Activated naive CD4-positive, alpha-beta T cell treated with anti-CD3 and anti-CD28 coated beads, Interleukin-2, amount 50 U/mL, for 24 hours (primary cell): ENCODE results near the gene CHST6.
"Not testable (repeated sequence)": the region's sequence is repeated elsewhere in the genome, so short reads cannot be mapped to it uniquely, and the experiment has no call there.

ENCODE experiments used
- H3K27ac Mint-ChIP-seq: one replicate; pipeline ENCODE4 v1.8.0; 2021; ENCODE audit warnings: mild to moderate bottlenecking, mixed read lengths
- H3K27me3 Mint-ChIP-seq: one replicate; pipeline ENCODE4 v1.8.0; 2021; ENCODE audit warnings: mixed read lengths
- H3K36me3 Mint-ChIP-seq: one replicate; pipeline ENCODE4 v1.8.0; 2021; ENCODE audit warnings: mixed read lengths
- H3K4me1 Mint-ChIP-seq: one replicate; pipeline ENCODE4 v1.8.0; 2021; ENCODE audit warnings: mixed read lengths
- H3K4me3 Mint-ChIP-seq: one replicate; pipeline ENCODE4 v1.8.0; 2021; ENCODE audit warnings: mild to moderate bottlenecking, mixed read lengths
- H3K9me3 Mint-ChIP-seq: one replicate; pipeline ENCODE4 v1.8.0; 2021; ENCODE audit warnings: mixed read lengths

CHST6 gene

DNA sequence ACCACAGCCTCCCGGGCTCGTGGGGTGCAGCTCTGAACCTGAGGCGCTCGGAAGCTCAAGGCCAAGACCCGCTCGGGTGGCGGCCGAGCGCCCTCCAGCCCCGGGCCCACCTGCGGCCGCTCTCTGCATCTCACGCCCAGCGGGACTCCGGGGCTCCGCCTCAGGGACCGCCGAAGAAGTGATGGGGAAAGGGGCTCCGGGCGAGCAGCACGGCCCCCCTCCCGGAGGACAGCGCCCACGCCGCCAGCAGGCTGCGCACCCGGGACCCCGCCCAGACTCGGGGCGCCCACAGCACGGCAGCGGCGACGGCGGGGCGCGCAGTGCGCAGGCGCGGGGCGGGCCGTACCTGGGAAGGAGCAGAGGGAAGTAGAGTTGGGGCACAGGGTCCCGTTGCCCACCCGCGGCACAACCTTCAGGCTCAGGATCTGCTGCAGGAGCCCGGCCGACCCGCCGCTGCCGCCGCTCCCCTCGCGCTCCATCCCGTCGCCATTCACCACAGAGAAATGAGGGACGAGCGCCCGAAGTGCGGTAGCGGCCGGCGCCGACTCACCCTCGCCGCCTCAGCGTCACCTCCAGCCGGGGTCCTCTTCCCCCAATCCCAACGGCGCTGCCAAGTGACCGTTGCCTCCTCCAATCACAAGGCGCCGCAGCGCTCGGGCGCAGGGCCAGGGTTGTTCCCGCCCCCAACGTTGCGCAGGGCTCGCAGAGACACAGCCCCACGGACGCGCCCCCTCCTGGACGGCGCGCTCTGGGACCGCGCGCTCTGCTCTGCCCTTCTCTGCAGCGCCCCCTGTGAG, 30.9 kb downstream of the CHST6 start, which contains the start of gene TMEM170A:
TMEM170A (minus strand) TSS at position 568 of the 797 bp plus-strand sequence; CDS start at position 479, 89 bp downstream.
- H3K27me3 Mint-ChIP-seq = no peaks in the 10 kb centered on the region
- H3K4me3 Mint-ChIP-seq = peak within 1 kb of the TSS; percentile 96
- peaks cover 46% of the 10 kb centered on the region for H3K4me1 Mint-ChIP-seq
- peaks cover 3% of the 10 kb centered on the region for H3K36me3 Mint-ChIP-seq
- H3K27ac Mint-ChIP-seq = peak within 1 kb of the TSS; percentile 96
- no peaks in the 10 kb centered on the region for H3K9me3 Mint-ChIP-seq

DNA sequence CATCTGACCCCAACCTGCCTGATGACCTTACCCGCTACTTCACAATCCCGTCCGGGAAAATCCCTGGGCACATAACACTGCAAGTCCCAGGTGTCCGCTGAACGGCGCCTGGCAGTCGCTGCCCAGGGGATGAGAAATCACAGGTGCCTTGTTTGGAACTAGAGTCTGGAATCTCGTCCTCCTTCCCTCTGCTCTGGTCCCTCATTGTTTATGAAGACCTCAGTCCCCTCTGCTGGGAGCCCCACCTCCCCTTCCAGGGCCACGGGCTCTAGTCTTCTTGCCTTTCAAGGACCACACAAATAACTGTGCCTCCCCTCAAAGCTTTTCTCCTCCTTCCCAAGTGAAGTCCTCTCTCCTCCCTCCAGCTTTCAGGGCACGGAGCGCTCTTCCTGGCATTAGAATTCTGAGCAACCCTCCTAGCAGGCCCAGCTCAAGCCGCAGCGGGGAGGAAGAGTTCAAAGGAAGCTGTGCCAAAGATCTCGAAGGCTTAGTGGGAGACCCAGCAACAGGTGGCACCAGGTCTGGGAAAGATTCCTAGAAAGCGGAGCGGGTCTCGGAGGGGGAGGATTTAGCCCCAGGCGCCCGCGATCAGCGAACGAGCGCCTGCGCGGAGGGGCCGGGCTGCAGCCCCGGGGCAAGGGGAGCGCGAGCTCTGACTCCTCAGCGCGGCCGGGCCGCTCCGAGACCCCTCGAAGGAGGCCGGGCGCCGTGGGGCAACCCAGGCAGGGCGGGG, 31.7 kb downstream of the CHST6 start:
- not testable (repeated sequence) for H3K27me3 Mint-ChIP-seq
- Mint-ChIP-seq H3K4me3 (peak overlapping the region; percentile 96), H3K27ac (peak overlapping the region; percentile 89)

DNA sequence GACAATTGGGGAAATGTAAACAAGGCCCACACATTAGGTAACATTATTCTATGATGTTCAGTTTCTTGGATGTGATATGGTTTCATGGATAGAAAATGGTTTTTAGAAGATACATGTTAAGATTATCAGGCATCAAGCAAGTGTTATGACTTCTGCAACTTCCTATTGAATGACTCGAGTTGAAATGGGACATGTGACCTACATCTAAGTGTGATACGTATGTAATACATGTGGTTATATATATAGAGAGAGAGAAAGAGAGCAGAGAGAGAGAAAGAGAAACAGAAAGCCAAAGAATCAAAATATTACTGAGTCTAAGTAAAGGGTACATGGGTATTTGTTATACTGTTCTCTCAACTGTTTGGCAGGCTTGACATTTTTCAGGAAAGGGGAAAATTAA, 32.4 kb downstream of the CHST6 start:
- Mint-ChIP-seq H3K36me3 (peaks cover 3% of the 10 kb centered on the region), H3K4me1 (peaks cover 59% of the 10 kb centered on the region)

More for the DNA sequence above, 31.7 kb downstream of the CHST6 start:
- not testable (repeated sequence) for H3K9me3 Mint-ChIP-seq, H3K36me3 Mint-ChIP-seq
- H3K4me1 Mint-ChIP-seq = peaks cover 52% of the 10 kb centered on the region

DNA sequence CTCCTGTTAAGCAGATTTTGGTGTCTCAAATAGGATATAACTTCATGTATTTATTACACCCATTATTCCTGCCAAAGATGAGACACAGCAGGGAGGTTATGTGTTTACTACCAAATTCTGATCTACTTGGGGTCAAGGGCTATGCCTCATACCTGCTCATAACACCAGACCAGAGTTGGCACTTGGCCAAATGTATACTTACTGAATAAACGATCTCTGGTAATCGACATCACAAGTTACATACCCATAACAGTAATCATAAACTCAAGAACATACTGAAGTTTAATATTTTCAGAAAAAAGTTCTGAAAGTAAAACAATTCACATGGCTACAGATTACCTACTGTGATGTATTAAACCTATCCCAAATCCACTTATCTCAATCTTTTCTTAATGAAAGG, 33.7 kb downstream of the CHST6 start:
- H3K36me3 Mint-ChIP-seq = peaks cover 3% of the 10 kb centered on the region
- H3K4me3 Mint-ChIP-seq = peak overlapping the region; percentile 45
- H3K4me1 Mint-ChIP-seq = peaks cover 70% of the 10 kb centered on the region
- H3K9me3 Mint-ChIP-seq = no peaks in the 10 kb centered on the region
- H3K27me3 Mint-ChIP-seq = no peaks in the 10 kb centered on the region
- H3K27ac Mint-ChIP-seq = no peak overlapping the region

More for the DNA sequence above, 32.4 kb downstream of the CHST6 start:
- Mint-ChIP-seq H3K4me3 (peak overlapping the region; percentile 96), H3K27me3 (no peaks in the 10 kb centered on the region), H3K27ac (peak overlapping the region; percentile 80), H3K9me3 (no peaks in the 10 kb centered on the region)

DNA sequence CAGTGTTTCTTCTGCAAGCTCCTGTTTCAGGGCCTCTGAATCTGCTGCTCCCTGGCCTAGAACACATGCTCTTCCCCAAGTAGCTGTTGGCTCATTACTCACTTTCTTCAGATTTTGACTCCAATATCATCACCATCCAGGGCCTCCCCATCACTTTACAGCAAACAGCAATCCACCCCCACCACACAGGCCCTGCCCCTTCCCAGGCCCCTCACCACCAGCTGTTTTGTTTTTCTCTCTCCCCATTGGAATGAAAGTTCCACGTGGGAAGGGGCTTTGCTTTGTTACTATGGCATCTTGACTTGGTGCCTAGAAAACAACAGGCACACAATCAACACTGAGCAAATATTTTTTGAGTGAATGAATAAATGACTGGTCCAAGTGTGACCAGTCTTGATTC, 34.8 kb downstream of the CHST6 start:
- Mint-ChIP-seq H3K36me3 (peaks cover 3% of the 10 kb centered on the region), H3K4me3 (peak overlapping the region; percentile 28), H3K27ac (peak overlapping the region; percentile 52), H3K9me3 (no peaks in the 10 kb centered on the region), H3K27me3 (no peaks in the 10 kb centered on the region), H3K4me1 (peaks cover 80% of the 10 kb centered on the region)

DNA sequence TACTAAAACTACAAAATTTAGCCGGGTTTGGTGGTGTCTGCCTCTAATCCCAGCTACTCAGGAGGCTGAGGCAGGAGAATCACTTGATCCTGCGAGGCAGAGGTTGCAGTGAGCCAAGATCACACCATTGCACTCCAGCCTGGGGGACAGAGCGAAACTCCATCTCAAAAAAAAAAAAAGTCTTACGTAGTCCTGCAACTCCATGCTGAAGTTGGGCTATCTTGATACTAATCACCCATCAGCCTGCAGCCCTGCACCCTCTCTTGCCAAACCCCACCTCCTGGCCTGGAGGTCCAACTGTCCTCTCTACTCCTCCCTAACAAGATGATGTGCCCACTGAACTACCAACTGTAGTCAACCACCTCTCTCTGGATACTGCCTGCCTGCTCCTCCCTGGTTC, 35.5 kb downstream of the CHST6 start:
- H3K4me1 Mint-ChIP-seq = peaks cover 80% of the 10 kb centered on the region
- peaks cover 3% of the 10 kb centered on the region for H3K36me3 Mint-ChIP-seq
- no peaks in the 10 kb centered on the region for H3K9me3 Mint-ChIP-seq
- H3K27me3 Mint-ChIP-seq = no peaks in the 10 kb centered on the region
- peak overlapping the region; percentile 83 for H3K27ac Mint-ChIP-seq
- H3K4me3 Mint-ChIP-seq = peak overlapping the region; percentile 3

DNA sequence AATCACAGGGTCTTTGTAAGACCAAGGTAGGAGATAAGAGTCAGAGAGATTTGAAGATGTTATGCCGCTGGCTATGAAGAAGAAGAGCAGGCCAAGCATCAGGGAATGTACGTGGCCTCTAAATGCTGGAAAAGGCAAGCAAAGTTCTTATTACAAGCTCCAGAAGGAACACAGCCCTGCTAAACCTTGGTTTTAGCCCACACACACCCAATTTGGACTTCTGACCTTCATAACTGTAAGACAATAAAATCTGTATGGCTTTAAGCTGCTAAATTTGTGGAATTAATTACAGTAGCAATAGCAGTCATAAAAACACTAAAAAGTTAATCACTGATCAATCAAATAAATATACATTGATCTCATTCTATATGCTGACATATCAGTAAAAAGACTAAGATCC, 36.8 kb downstream of the CHST6 start:
- H3K9me3 Mint-ChIP-seq = no peaks in the 10 kb centered on the region
- no peaks in the 10 kb centered on the region for H3K27me3 Mint-ChIP-seq
- H3K4me1 Mint-ChIP-seq = peaks cover 88% of the 10 kb centered on the region
- peaks cover 3% of the 10 kb centered on the region for H3K36me3 Mint-ChIP-seq
- no peak overlapping the region for H3K4me3 Mint-ChIP-seq
- no peak overlapping the region for H3K27ac Mint-ChIP-seq

DNA sequence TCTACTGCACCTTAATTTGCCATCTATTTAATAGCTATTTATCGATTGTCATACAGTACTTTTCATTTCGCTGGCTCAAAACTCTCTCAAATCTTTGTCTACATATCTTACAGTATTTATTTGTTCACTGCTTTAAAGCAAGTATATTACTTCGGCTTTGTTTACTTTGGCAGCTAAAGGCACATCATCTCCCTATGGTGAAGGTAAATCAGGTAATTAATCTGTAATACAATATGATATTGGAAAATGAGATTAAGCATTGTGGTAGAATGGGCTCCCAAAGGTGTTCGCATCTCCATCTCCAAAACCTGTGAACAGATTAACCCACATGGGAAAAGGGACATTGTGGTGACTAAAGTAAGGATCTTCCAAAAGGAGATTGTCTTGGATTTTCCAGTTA, 37.2 kb downstream of the CHST6 start:
- no peaks in the 10 kb centered on the region for H3K9me3 Mint-ChIP-seq
- H3K4me1 Mint-ChIP-seq = peaks cover 90% of the 10 kb centered on the region
- H3K36me3 Mint-ChIP-seq = peaks cover 5% of the 10 kb centered on the region
- H3K4me3 Mint-ChIP-seq = no peak overlapping the region
- no peaks in the 10 kb centered on the region for H3K27me3 Mint-ChIP-seq
- H3K27ac Mint-ChIP-seq = peak overlapping the region; percentile 8

DNA sequence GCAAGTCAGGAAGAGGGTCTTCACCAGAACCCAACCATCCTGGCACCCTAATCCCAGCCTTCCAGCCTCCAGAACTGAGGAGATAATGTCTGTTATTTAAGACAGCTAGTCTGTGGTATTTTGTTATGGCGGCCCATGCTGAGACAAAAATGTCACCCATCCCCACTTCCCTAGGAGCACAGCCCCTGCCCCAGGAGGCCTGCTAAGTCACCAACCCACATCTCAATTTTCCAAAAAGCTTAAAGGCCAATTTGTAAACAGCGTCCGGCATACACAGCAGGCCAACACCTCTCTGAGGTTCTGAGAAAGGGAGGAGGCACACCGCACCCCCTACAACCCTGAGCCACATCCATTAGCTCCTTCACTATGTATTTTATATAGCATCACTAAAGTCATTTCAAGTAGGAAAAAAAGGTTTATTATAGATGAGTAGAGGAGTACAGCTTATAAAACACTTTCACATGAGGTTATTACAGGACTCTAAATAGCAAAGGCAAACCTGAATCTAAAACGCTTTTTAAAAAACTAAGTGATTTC, 37.7 kb downstream of the CHST6 start:
- no peak overlapping the region for H3K27ac Mint-ChIP-seq
- peaks cover 5% of the 10 kb centered on the region for H3K36me3 Mint-ChIP-seq
- H3K27me3 Mint-ChIP-seq = no peaks in the 10 kb centered on the region
- H3K4me3 Mint-ChIP-seq = no peak overlapping the region
- H3K4me1 Mint-ChIP-seq = peaks cover 90% of the 10 kb centered on the region
- H3K9me3 Mint-ChIP-seq = no peaks in the 10 kb centered on the region

DNA sequence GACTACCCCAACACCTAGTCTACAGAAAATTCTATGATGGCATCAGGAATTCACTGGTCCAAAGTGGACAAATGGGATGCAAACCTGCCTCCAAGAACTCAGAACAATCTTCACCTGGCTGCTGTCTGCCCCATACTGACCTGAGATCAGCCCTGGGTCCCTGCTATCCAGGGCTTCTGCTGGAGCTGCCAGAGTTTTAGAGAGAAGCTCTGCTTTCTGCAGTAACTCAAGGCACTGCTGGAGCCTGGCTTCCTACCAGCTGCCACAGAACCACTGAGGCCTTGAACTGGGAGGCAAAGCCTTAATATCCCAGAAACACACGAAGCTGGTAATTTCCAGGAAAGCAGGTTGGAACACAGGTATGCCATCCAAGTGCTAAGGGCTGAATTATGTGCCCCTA, 38.3 kb downstream of the CHST6 start:
- no peak overlapping the region for H3K4me3 Mint-ChIP-seq
- no peak overlapping the region for H3K27ac Mint-ChIP-seq
- no peaks in the 10 kb centered on the region for H3K9me3 Mint-ChIP-seq
- H3K4me1 Mint-ChIP-seq = peaks cover 84% of the 10 kb centered on the region
- no peaks in the 10 kb centered on the region for H3K27me3 Mint-ChIP-seq
- peaks cover 5% of the 10 kb centered on the region for H3K36me3 Mint-ChIP-seq

DNA sequence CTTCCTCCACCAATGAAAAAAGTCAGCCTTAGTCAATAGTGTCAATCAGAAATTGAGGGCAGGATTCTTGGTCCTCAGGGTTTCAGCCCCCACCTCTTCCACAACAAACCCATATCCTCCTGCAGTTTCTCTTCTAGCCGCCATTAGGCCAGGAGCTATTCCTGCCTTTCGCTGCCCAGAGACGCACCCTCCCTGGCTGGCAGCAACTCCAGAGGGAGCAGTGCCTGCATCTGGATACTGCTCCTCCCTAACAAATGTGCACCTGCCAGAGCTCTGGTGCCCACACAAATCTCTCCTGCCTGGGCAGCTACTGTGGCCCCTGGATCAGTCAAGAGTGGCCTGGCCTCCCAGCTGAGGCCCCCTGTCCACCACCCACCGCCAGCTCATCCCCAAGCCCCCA, 38.8 kb downstream of the CHST6 start:
- H3K27ac Mint-ChIP-seq, H3K9me3 Mint-ChIP-seq, H3K4me3 Mint-ChIP-seq, H3K36me3 Mint-ChIP-seq, H3K27me3 Mint-ChIP-seq: not testable (repeated sequence)
- peaks cover 79% of the 10 kb centered on the region for H3K4me1 Mint-ChIP-seq

DNA sequence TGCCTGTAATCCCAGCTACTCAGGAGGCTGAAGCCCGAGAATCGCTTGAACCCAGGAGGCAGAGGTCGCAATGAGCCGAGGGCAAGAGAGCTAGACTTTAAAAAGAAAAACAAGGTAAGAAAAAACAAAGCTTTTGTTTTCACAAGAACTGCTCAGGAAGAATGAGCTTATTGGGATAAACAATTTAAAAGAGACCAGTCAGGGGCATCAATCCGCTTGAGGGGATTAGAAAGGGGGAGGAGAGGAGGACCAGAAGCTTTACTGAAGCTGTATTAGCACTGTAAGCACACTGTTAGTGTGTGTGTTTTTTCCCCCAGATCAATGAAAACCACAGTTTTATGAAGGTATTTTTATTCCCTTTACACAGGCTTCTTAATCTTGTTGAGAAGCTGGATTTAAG, 39.6 kb downstream of the CHST6 start:
- H3K4me1 Mint-ChIP-seq = peaks cover 71% of the 10 kb centered on the region

DNA sequence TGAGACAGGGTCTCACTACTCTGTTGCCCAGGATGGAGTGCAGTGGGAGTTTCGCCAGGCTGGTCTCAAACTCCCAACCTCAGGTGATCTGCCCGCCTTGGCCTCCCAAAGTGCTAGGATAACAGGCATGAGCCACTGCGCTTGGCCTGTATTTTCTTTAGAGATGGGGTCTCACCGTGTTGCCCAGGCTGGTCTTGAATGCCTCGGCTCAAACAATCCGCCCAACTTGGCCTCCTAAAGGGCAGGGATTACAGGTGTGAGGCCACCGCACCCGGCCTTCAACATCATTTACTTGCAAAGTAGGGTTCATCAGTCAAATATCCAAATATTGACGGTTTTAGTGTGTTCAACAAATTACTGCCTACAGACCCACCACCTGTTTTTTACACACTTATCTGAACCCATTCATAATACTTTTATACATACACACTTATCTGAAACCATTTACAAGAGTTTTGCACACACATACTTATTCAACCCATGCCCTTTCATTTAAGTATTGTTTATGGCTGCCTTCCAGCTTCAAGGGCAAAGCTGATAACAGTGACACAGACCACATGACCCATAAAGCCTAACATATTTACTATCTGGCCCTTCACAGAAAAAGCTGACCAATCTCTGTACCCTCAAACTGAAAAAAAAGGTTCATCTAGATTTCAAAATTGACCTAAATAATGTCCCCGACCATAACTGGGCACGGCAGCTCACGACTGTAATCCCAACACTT, 42.6 kb downstream of the CHST6 start:
- no peaks in the 10 kb centered on the region for H3K27me3 Mint-ChIP-seq
- peaks cover 47% of the 10 kb centered on the region for H3K4me1 Mint-ChIP-seq
- no peaks in the 10 kb centered on the region for H3K9me3 Mint-ChIP-seq
- no peak overlapping the region for H3K27ac Mint-ChIP-seq
- H3K36me3 Mint-ChIP-seq = peaks cover 3% of the 10 kb centered on the region
- H3K4me3 Mint-ChIP-seq = no peak overlapping the region

More for the DNA sequence above, 39.6 kb downstream of the CHST6 start:
- Mint-ChIP-seq H3K27ac (no peak overlapping the region), H3K27me3 (no peaks in the 10 kb centered on the region), H3K4me3 (no peak overlapping the region), H3K36me3 (peaks cover 5% of the 10 kb centered on the region), H3K9me3 (no peaks in the 10 kb centered on the region)

DNA sequence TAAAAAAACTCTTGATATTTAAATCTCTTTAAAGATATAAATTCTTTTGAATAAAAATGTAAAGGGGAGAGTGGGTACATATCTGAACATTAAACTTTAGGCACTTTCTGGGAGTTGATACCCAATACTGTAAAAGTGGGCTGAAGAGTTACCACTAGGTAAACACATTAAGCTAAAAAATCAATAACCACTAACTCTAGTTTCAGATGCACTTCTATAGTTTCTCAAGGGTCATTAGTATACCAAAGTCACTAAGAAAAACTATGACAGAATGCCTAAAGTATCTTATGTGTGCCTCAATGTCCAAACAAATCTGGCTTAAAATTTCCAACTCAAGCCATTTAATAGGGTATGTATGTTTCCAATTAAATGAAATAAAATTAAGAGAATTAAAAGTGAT, 48.8 kb downstream of the CHST6 start:
- H3K9me3 Mint-ChIP-seq = no peaks in the 10 kb centered on the region
- peaks cover 4% of the 10 kb centered on the region for H3K4me1 Mint-ChIP-seq
- no peaks in the 10 kb centered on the region for H3K27me3 Mint-ChIP-seq
- H3K4me3 Mint-ChIP-seq = no peak overlapping the region
- no peak overlapping the region for H3K27ac Mint-ChIP-seq
- peaks cover 3% of the 10 kb centered on the region for H3K36me3 Mint-ChIP-seq

DNA sequence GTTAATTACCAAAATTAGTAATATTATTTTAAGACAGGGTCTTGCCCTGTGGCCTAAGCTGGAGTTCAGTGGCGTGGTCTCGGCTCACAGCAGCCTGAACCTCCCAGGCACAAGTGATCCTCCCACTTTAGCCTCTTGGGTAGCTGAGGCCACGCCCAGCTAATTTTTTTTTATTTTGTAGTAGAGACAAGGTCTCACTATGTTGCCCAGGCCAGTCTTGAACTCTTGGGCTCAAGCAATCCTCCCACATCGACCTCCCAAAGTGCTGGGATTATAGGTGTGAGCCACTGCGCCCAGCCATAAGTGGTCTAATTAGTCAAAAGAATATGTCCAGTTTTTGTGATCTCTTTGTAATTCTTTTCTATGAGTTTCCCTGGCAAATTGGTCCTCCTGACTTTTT, 49.9 kb downstream of the CHST6 start:
- no peaks in the 10 kb centered on the region for H3K27me3 Mint-ChIP-seq
- H3K36me3 Mint-ChIP-seq = peaks cover 3% of the 10 kb centered on the region
- H3K27ac Mint-ChIP-seq = no peak overlapping the region
- no peaks in the 10 kb centered on the region for H3K9me3 Mint-ChIP-seq
- H3K4me3 Mint-ChIP-seq = no peak overlapping the region
- H3K4me1 Mint-ChIP-seq = peaks cover 4% of the 10 kb centered on the region
